Lung microvascular endothelial cell (primary cell): ENCODE data around the gene AP2B1. TPM values are rescaled to one million over a fixed set of nuclear protein-coding genes. Genes with fewer than 3 reads are reported as not detected.

ENCODE experiments used
- DNase-seq, 2 donors: peaks; one replicate each; pipeline versions ENCODE4 v3.0.0 to v3.0.0-alpha.2; 2010; ENCODE audit warnings: low read depth in 2 of 2
- total RNA-seq: library from RNA; depleted of rRNA; stranded (reverse); fragments of >200 nt; gene quantifications from 2 replicates; pipeline ENCODE4 v1.2.1, GENCODE V29; 2014

Gene AP2B1
- total RNA-seq, 1 donor from 2014 or later: 85.9 TPM

DNA sequence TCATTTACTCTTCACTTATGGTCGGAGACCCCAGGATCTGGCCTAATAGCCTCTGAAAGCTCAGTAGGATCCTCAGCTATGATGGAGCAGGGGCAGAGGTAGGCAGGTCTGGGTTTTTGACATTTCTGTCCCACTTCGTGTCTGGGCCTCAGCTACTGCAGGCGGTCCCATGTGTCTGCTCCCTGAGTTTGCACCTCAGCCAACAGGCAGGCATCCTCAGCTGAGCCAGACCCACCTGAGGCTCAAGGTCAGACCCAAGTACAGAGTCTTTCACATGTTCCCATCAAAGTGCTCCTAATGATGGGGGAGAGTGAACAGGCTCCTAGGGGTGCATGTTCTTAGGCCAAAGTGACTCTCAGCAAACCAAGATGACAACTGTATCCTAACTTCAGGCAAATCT lies 141.4 kb downstream of the AP2B1 start:
- DNase-seq: no peak

DNA sequence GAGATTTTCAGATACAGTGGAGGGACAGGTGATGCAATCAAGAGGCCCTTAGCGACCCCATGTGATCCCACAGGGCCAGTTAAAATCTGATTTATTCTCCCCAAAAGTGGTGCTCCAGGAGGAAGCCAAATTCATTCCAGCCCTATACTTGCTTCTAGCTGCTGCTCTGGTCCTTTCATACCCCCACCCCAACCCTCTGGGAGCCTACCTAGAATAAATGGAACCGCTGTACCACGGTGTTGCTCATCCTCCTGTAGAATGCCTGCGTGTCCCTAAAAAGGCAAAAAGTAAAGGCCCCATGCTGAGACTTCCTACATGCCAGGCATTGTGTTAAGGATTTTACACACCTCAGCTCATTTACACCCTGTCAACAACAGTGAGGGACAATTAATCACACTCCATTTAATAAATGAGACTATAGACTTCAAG lies 142.3 kb downstream of the AP2B1 start:
- no peak for DNase-seq

DNA sequence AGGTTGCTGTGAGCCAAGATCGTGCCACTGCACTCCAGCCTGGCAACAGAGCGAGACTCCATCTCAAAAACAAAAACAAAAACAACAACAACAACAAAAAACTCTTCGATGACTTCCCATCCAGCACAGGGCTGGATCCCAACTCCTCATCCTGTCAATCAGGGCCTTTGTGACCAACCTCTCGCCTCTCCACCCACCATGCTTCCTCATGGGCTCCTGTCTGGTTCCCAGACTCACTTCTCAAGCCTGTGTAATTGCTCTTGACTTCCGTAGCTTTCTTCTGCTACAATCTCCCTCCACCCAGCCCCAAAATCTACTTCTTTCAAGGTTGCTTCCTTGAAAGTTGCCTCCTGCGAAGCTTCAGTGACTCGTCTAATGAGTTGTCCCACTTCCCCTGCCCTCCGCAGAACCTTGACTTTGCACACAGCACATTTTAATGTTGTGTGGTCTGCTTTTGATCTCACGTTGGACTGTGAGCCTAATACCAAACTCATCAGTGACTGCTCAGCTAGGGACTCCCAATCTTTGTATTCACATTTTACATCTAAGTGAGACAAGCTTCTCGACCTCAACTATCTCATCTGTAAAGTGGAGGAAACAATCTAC lies 143.4 kb downstream of the AP2B1 start:
- no peak for DNase-seq

DNA sequence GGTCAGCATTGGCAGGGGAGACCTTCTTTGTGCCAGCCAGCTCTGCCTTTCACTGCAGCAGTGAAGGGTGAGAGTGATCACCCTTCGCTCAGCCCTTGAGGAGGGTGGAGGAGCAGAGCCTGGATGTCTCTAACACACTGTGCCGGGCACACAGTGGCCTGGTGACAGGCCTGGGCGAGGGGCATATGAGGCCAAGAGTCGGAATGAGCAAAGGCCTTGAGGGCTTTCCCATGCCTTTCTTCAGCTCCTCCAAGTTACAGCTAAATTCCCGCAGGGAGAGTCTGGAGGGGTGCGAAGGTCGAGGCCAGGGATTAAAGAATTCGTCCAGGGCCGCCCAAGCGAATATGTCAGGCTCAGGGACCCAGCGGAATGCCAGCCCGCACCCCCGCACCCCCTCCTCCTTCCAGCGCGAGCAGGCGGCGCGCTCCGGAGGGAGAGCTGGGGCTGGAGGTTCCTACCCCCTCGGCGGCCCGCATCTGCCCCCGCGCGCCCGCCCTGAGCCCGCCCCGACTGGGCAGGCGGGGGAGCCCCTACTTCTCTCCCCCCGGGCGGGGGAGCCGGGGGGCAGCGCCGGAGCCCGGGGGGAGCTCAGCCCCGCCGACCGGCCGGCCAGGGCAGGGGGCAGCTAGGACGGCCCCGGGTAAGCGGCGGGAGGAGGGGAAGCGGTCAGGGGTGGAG lies 144.3 kb downstream of the AP2B1 start, which contains the start of gene RASL10B:
Gene RASL10B (plus strand): TSS at position 401 of the 678 bp plus-strand sequence. CDS start 3,546 bp downstream, outside the sequence.
- peak; percentile 23 to 33 for DNase-seq

DNA sequence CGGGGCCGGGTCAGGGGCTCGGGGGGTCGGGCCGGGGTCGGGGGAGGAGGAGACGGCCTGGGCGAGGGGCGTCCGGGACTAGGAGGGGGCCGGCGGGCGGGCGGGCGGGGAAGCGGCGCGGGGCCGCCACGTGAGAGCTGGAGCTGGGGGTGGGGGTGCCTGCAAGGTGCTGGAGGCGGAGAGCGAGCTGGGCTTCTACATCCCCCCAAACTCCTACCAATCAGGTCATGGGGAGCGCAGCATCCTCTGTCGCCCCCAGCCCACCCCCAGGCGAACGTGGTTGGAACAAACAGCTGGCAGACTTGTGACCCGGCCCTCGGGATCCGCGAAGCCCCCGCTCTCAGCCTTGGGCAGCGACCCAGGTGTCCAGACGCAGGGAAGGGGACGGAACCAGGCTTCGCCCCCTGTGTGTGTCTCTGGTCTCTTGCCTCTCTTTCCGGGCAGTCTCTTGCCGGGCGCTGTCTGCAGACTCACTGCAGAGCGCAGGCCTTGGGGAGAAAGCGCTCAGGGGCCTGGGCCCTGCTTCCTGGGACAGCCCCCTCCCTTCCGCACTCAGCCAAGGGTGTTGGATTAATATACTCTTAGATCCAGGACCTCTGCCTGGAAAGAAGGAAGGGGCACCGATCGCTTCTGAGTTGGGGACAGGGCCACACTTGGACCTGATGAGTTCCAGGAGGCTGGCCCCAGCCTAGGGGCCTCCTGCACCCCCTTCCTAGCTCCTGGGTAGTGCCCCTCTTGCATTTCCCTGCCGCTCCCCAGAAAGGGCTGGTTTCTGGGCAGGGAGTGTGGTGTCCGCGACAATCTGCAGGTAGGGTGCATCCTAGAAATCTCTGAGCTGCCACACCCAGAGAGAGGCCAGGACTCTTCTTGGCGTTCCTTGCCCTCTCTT lies 145.0 kb downstream of the AP2B1 start:
- DNase-seq: no peak

DNA sequence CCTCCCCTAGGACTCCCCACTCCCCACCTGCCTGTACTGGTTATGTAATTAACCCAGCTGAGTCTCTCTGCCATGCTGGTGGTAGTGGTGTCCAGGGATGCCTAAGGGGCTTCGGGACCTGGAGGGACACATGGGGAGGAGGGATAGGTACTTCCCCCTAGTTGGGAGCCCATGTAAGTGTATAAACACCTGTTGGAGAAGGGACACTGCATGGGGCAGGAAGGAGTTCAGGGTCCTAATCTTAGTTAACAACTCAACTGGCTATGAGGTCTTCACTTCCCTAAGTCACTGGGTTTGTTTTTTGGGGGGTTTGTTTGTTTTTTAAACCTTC lies 145.6 kb downstream of the AP2B1 start:
- DNase-seq: no peak

- no peak for DNase-seq
Measured at GRCh38 chr17:35733366-35733765, 146.2 kb downstream of the AP2B1 start.

GRCh38 chr17:35734396-35734795 lies 147.3 kb downstream of the AP2B1 start:
- no peak for DNase-seq

- DNase-seq: no peak
Measured at GRCh38 chr17:35735036-35735805, 148.1 kb downstream of the AP2B1 start.

- DNase-seq: no peak
Measured at GRCh38 chr17:35736236-35736635, 149.1 kb downstream of the AP2B1 start.

DNA sequence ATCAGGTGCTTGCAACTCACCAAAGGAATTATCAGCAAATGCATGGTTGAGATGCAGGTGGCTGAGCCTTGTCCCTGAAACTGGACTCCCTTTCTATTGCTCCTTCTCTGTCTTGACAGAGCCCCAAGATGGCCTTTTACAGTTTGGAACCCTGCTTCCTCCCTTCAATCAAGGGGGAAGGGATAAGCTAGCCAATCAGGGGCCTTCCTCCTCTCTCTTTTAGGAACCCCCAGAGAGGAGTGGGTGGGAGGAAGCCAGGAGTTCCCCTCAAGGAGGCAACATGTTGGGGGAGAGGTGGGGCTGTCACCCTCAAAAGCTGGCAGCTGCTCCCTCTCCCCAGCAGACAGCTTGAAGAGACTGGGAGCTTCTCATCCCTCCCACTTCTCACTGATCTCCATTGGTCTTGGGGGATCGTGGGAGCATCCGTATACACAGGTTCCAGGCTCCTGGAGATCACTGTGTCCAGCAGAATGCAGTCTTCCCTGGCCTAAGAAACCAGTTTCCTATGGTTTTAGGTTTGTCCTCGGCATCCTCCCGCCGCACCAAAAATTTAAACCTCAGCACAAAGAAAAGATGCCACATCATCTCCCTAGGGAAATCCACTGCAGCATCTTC lies 151.5 kb downstream of the AP2B1 start:
- DNase-seq: no peak

DNA sequence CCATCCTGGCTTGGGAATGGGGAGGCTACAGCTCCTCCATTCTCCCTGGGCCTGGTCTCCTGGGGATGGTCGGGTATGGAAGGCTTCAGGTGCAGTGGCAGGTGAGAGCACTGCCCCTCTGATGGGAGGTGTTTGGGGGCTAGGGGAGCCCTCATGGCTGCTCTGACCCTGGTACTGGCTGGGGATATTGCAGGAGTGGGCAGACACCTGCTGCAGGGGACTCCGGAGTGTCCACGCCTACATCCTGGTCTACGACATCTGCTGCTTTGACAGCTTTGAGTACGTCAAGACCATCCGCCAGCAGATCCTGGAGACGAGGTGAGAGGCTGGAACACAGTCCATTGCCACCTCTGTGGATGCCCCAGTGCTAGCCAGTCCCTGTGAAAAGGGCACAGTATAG lies 153.1 kb downstream of the AP2B1 start:
- no peak for DNase-seq

- DNase-seq: no peak
Measured at GRCh38 chr17:35740997-35741931, 154.1 kb downstream of the AP2B1 start.

GRCh38 chr17:35742496-35742895 lies 155.4 kb downstream of the AP2B1 start:
- DNase-seq: no peak

DNA sequence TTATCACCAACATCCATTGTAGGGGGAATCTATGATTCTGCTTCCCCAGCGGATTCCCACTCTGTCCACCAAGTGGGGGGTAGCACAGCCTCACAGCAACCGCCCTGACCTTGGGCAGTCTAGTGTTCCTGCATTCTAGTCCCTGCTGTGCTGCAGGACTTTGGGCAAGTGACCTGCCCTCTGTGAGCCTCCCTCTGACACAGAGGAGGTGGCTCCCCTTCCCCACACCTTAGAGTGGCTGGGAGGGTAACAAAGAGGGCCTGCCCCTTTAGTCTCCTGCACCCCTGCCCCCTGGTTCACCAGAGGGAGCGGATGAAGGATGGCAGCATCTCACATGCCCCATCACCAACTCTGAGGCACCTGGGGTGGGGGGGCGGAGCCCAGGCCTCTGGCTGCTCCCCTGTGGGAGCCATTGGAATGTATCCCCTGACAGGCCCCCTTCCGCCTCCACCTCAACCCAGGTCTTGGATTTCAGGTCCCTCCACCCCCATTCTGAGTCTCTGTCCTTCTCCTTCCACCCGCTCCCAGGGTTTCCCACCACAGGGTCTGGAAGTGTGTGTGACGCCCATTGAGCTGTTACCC lies 155.9 kb downstream of the AP2B1 start:
- DNase-seq: no peak

DNA sequence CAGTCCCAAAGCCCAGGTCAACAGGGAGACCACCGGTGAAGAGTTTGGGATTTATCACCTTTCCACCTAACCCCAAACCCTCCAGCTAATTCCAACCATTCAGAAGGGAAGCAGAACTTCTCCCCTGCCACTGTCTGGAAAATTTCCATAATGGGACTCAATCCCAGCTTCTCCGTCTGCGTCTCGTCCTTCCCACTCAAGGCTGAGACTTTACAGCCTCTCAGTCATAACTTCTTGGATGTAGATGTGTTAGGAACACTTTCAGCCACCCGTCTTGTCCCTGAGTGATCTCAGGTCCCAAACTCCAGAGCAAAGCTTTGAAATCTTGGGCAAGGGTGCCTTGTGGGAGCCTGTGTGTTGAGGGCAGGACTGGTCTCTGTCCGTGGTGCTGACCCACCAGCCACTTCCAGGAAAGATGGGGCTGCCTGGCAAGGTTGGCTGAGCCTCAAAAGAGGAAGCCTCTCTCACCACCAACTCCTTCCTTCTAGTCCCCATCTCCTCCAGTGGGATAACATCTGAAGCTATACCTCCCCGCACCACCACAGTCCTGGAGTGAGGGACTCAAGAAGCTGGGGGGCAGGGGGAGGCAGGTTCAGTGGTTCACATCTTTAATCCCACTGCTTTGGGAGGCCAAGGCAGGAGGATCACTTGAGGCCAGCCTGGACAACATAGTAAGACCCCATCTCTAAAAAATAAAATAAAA lies 156.7 kb downstream of the AP2B1 start:
- peak; percentile 50 to 54 for DNase-seq

DNA sequence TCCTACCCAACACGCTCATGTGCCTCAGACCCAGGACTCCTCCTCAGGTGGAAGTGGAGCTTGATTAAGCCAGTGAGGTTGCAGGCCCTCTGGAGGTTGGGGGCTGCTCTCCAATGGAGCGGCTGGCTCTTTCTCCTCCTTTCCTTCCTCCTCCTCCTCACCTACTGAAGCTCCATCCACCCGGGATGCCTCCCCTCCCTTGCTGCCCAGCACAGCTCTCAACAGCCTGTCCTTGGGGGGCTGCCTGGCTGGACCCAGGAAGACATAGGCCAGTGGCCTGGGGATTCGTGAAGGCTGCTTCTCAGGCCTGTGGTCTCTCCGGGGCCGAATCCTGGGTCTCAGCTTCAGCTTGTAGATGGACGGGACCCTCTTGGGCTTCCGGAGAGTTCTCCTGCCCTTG lies 157.7 kb downstream of the AP2B1 start:
- no peak for DNase-seq

- no peak for DNase-seq
Measured at GRCh38 chr17:35745246-35745645, 158.1 kb downstream of the AP2B1 start.

GRCh38 chr17:35745749-35746320 lies 158.7 kb downstream of the AP2B1 start:
- no peak for DNase-seq
